Retinal pigment epithelial cell (primary cell): ENCODE measurements around the gene RERE.

Experiments used
- DNase-seq: peaks from one replicate; pipeline ENCODE4 v3.0.0-alpha.2; 2010; ENCODE audit warnings: low read depth
- H3K4me3 ChIP-seq: 2 replicates; pipeline ENCODE4 v1.5.1; 2011; ENCODE audit warnings: mild to moderate bottlenecking, low read length, control low read depth, moderate library complexity
- TF ChIP-seq, protein P1 (sequence below): conservative IDR thresholded peaks from 2 replicates; pipeline ENCODE4 v1.5.1; 2011; ENCODE audit warnings: low read depth, low read length, control low read depth, inconsistent platforms

Gene RERE

DNA sequence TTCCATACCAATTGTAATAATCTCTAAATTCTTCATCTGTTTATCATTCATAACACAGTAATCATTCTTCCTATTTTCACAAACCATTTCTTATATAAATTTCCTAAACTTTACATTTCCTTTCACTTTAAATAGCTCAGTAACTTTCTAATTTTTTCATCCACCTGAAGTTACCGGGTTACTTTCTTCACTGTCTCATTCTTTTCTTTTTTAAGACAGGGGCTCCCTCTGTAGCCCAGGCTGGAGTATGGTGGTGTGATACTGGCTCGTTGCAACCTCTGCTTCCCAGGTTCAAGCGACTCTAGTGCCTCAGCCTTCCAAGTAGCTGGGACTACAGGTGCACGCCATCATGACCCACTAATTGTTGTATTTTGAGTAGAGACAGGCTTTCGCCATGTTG, 41.3 kb downstream of the RERE start:
- TF ChIP-seq, protein P1, sequence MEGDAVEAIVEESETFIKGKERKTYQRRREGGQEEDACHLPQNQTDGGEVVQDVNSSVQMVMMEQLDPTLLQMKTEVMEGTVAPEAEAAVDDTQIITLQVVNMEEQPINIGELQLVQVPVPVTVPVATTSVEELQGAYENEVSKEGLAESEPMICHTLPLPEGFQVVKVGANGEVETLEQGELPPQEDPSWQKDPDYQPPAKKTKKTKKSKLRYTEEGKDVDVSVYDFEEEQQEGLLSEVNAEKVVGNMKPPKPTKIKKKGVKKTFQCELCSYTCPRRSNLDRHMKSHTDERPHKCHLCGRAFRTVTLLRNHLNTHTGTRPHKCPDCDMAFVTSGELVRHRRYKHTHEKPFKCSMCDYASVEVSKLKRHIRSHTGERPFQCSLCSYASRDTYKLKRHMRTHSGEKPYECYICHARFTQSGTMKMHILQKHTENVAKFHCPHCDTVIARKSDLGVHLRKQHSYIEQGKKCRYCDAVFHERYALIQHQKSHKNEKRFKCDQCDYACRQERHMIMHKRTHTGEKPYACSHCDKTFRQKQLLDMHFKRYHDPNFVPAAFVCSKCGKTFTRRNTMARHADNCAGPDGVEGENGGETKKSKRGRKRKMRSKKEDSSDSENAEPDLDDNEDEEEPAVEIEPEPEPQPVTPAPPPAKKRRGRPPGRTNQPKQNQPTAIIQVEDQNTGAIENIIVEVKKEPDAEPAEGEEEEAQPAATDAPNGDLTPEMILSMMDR: no peak
- H3K4me3 ChIP-seq: no peak overlapping the region
- DNase-seq: no peak

DNA sequence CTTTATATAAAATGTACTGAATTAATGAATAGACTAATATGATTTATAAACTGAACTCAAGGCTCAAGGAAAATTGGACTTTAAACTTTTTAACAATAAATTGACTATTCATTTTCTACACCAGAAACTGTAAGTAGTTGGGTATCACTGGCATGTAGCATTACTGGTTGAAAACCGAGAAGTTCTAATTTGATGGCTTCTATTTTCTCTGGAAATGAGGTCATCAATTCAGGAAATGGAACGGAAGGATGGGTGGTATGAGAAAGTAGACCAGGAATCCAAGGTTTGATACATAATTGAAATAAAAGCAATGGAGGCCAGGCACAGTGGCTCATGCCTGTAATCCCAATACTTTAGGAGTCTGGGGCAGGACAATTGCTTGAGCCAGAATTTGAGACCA, 50.4 kb downstream of the RERE start:
- no peak for DNase-seq
- no peak overlapping the region for H3K4me3 ChIP-seq
- TF ChIP-seq, protein P1: no peak

DNA sequence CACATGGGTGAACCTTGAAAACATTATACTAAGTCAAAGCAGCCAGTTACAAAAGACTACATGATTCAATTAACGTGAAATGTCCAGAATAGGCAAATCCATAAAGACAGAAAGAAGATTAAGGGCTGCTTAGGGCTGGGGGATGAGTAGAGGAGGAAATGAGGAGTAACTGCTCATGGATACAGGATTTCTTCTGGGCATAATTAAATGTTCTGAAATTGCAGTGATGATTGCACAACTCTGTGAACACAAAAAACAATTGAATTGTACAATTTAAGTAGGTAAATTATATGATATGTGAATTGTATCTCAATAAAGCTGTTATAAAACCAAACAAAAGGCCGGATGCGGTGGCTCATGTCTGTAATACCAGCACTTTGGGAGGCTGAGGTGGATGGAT, 52.2 kb downstream of the RERE start:
- no peak for DNase-seq
- no peak overlapping the region for H3K4me3 ChIP-seq
- TF ChIP-seq, protein P1: no peak

DNA sequence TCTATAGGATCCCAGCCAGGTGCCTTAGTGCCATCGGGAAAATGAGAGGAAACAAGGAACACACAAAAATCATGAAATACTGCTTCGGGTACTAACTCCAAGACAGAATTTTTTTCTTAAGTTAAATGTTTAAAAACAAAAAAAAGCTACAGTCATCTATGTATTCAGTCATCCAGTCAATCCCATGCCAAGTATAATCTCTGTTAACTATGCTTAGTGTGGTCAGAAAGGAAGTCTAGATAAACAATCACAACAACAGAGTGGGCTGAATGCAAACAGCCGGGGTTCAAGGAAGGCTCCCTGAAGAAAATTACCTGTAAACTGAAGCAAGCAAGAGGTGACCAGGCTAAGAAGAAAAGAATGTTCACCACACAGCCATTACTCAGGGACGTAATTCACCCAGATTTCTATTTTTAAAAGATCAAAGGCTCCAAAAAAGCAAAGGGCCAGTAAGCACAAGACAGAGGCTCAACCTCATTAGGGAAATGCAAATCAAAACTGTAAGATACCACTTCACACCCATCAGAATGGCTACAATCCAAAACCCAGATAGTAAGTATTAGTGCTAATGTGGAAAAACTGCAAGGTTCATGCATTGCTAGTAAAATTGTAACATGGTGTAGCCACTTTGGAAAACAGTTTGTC, 53.0 kb downstream of the RERE start:
- TF ChIP-seq, protein P1: no peak
- no peak for DNase-seq
- H3K4me3 ChIP-seq: no peak overlapping the region

- no peak for DNase-seq
- TF ChIP-seq, protein P1: no peak
- no peak overlapping the region for H3K4me3 ChIP-seq
Observed at GRCh38 chr1:8763888-8764287, 53.6 kb downstream of the RERE start.

GRCh38 chr1:8754993-8755392, 62.4 kb downstream of the RERE start:
- TF ChIP-seq, protein P1: no peak
- H3K4me3 ChIP-seq: no peak overlapping the region
- DNase-seq: no peak

DNA sequence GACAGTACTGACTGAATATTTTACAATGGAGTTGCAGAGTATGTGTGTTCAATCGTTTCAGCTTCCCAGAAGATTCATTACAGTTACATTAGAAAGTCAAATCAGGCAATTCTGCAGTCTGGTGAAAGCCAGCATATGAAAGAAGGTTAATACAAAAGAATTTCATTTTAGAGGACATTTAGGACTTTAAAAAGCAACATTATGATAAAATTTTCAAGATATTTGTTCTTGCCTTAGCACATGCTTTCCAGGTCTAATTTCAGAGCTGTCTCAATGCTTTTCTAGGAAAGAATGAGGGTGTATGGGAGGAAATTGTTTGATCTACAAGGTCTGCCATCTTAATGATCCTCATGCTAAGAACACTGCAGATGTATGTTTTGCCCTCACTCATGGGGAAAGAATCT, 63.2 kb downstream of the RERE start:
- no peak overlapping the region for H3K4me3 ChIP-seq
- TF ChIP-seq, protein P1: no peak
- DNase-seq: no peak
